LNCaP clone FGC (cell line): ENCODE measurements around the gene DSCAM.

Experiments used
- DNase-seq: peaks from one replicate; pipeline ENCODE4 v3.0.0-alpha.2; 2011; ENCODE audit warnings: low read depth
- H3K4me3 ChIP-seq: 2 replicates; pipeline ENCODE4 v1.5.1; 2011; ENCODE audit warnings: mild to moderate bottlenecking, low read depth, low read length, control low read depth
- TF ChIP-seq, protein P1 (sequence below): IDR thresholded peaks from 2 replicates; pipeline ENCODE4 v1.5.1; 2012; ENCODE audit warnings: mild to moderate bottlenecking; ENCODE audit not compliant: control insufficient read depth, insufficient read depth; ENCODE audit errors: extremely low read depth

The DSCAM gene

DNA sequence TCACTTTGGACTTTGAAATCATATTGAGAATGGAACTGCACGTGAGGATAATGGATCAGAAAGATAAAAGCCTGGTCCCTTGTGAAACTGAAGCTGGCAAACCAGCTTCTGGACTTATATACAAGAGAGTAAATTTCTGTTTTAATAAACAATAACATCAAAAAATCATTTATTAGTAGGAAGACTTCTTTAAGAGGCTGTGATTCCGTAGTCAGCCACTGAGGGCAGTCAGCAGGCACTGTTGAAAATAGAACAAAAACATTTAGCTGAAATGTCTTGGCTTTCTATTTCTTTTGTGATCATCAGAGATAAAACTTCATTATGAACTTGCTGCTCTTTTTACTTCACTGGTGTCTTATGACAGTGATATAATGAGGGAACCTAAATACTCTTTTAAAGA is 490.3 kb downstream of the DSCAM start:
- TF ChIP-seq, protein P1, sequence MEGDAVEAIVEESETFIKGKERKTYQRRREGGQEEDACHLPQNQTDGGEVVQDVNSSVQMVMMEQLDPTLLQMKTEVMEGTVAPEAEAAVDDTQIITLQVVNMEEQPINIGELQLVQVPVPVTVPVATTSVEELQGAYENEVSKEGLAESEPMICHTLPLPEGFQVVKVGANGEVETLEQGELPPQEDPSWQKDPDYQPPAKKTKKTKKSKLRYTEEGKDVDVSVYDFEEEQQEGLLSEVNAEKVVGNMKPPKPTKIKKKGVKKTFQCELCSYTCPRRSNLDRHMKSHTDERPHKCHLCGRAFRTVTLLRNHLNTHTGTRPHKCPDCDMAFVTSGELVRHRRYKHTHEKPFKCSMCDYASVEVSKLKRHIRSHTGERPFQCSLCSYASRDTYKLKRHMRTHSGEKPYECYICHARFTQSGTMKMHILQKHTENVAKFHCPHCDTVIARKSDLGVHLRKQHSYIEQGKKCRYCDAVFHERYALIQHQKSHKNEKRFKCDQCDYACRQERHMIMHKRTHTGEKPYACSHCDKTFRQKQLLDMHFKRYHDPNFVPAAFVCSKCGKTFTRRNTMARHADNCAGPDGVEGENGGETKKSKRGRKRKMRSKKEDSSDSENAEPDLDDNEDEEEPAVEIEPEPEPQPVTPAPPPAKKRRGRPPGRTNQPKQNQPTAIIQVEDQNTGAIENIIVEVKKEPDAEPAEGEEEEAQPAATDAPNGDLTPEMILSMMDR = no peak
- no peak for DNase-seq
- H3K4me3 ChIP-seq = no peak overlapping the region

DNA sequence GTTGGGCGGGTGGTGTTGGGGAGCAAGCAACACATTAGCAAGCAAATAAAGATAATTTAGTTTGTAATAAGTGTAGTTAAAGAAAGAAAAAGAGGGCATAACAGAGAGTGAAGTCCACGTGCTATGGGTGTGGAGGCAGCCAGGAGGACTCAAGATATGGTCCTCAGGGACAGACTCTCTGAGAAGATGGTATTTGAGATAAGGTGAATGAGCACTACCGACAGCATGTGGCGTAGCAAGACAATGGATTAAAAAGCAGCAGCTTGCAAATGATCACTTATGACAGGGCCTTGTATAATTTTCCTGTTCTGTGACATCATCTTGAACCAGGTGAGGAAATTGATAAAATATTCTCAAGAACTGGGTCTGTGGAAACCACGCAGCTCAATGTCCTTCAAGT is 491.9 kb downstream of the DSCAM start:
- TF ChIP-seq, protein P1 = no peak
- H3K4me3 ChIP-seq = no peak overlapping the region
- no peak for DNase-seq

DNA sequence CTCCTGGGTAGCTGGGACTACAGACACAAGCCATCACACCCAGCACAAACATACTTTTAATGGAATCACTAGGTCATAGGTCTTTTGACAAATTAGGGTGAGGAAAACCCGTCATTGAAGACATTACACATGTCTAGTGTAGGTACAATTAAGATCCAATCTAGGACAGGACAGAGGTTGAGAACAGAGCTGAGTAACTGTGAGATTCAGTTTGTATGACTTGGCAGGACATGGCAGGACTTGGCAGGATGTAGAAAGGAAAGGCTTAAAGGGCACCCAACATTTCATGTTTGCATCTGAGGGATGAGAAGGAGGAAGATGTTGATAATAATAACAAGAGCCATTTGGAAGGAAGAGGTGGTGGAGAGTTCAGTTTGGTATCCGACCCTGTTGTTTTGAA is 496.0 kb downstream of the DSCAM start:
- DNase-seq = peak; percentile 91
- TF ChIP-seq, protein P1 = no peak
- H3K4me3 ChIP-seq = no peak overlapping the region

DNA sequence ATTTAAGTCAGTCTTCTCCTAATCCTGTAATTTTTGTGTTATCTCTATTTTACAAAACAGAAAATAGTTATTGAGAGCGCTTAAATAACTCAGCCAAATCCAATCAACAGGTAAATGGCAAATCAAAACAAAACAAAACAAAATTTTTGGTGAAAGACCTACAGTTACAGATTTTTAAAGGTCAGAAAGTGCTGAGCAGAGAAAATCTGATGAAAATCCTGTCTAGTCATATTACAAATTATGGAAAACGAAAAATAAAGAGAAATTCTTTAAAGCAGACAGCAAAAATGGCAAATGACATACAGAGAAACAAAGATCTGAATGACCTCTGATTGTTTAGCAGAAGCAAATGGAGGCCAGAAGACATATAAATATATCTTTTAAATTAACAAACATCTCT is 497.4 kb downstream of the DSCAM start:
- DNase-seq = no peak
- H3K4me3 ChIP-seq = no peak overlapping the region
- TF ChIP-seq, protein P1 = no peak

DNA sequence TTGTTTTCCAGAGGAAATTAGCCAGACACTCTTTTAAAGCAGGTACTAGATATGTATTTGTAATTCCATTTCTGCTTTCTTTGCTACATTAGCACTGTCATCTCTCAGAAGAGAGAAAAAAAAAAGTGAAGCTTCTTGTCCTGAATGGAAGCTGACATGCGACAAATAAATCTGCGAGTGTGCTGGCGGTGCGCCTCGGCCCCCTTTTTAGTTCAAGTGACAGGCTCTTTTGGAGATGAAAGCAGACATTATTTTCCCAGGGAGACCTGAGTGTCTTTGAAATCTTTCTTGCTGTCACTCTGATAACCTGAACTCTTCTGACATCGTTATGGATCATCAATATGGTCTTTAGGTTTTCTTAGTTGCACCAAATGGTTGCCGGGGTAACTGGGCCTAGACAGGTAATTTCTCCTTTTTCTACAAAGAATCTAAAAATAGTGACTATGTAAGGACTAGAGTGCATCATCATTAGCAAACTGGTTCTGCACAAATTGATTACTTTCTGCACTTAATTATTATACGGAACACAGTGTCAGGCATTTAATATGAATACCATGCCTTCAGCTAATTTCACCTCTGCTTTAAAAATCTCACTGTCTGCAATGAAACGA is 501.1 kb downstream of the DSCAM start:
- TF ChIP-seq, protein P1 = no peak
- DNase-seq = no peak
- no peak overlapping the region for H3K4me3 ChIP-seq

DNA sequence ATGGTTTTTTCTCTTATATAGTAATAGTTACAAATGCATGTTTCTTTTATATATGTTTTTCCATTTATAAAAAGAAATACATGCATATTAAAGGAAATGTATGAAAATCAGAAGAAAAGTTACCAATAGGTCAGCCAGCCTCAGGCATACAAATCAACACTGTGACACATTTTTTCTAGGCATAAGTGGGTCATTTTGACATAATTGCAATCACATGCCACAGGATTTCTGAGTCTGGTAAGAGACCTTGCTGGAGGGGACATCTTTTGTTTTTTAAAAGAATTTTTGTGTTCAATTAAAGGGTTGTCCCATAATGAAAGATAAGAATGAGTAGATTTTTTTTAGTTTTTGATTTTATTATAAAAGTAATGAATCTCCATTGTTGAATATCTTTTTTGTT is 506.6 kb downstream of the DSCAM start:
- DNase-seq = no peak
- H3K4me3 ChIP-seq = no peak overlapping the region
- TF ChIP-seq, protein P1 = no peak

DNA sequence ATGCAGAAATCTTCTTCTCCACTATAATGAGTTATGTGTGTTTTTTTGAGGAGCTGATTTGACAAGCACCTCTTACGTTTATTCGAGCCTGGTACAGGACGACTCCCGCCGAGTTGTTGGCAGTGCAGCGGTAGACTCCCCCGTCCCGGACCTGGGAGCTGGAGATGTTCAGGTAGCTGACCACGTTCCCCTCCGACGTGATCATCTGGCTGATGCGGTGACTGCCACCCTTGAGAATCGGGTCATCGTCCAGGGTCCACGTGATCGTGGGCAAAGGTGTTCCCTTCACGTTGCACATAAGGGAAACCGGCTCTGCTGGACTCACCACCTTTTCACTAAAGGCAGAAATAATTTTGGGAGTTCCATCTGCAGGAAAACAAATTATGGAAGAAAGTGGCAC is 507.9 kb downstream of the DSCAM start:
- no peak overlapping the region for H3K4me3 ChIP-seq
- TF ChIP-seq, protein P1 = no peak
- DNase-seq = no peak
